Pancreas (tissue), 10 donors: ENCODE measurements around the gene KSR2. TPM values are rescaled to one million over a fixed set of nuclear protein-coding genes. Genes with fewer than 3 reads are reported as not detected.
A peak's percentile ranks its signal among the peaks of the same experiment; 100 is the strongest.

Experiments
- ATAC-seq, 4 donors: fragments of 200-7000 bp; cut with Tn5 transposase; one replicate each; pipeline versions ENCODE4 v1.8.0 to v1.9.1; 2020; ENCODE audit warnings: mild to moderate bottlenecking in 4 of 4, moderate library complexity in 4 of 4
- DNase-seq, 6 donors: peaks; one replicate each; pipeline ENCODE4 v3.0.0-alpha.2; 2020
- FAIRE-seq: peaks from 2 replicates; lab custom pipeline; 2012; peaks lifted over from hg19 to GRCh38; lab: Jason Lieb, UNC
- H3K27ac ChIP-seq, 4 donors: fragments of 200-600 bp; sonication (generic); 1 replicate in 3 of 4; 2 replicates in 1 of 4; pipeline versions ENCODE4 v1.5.0 to v1.8.0; 2020
- H3K27me3 ChIP-seq, 4 donors: fragments of 200-600 bp; one replicate each; pipeline ENCODE4 v1.8.0; 2021
- H3K36me3 ChIP-seq, 3 donors: fragments of 200-600 bp; sonication (generic) in 1 of 3; one replicate each; pipeline versions ENCODE4 v1.5.0 to v1.8.0; 2020 to 2021
- H3K4me1 ChIP-seq, 3 donors: fragments of 200-600 bp; one replicate each; pipeline ENCODE4 v1.8.0; 2021
- H3K4me3 ChIP-seq, 4 donors: fragments of 200-600 bp; sonication (generic) in 2 of 4; one replicate each; pipeline versions ENCODE4 v1.5.0 to v1.8.0; 2020 to 2021
- H3K9me3 ChIP-seq, 4 donors: fragments of 200-600 bp; one replicate each; pipeline ENCODE4 v1.8.0; 2021
- WGBS, 2 donors: extraction: QIAGEN DNeasy Blood & Tissue Kit; methylation state at CpG; one replicate each; pipeline ENCODE4 v1.1.7; 2013; 5-methylcytosine and 5-hydroxymethylcytosine counted together
- intact Hi-C, 3 donors: fragments of 100-400 bp; cut with DNase I; formaldehyde crosslinking; loops; one replicate each; pipeline versions ENCODE4 v1.11.1 to v1.14.2; 2022
- polyA plus RNA-seq, 2 donors: library from polyadenylated mRNA; stranded (reverse); fragments of 200-250 nt; gene quantifications; one replicate each; pipeline ENCODE4 v1.2.3, GENCODE V29; 2013
- total RNA-seq, 6 donors: library from RNA; stranded (reverse); fragmentation: NEBNext Ultra II Directional in 4 of 6; extraction: Animal tissue kit (Norgen Biotek cat#: 25700) in 4 of 6; gene quantifications; one replicate each; pipeline versions ENCODE4 v1.2.1 to v1.2.4, GENCODE V29; 2021 to 2023
- TF ChIP-seq, protein P1 (sequence below), 4 donors: fragments of 200-600 bp; sonication (generic) in 3 of 4; IDR thresholded peaks; one replicate each; pipeline versions ENCODE4 v1.5.0 to v1.8.0; 2021; ENCODE audit warnings: antibody characterized with exemption in 4 of 4
- donor health status: healthy with polysubstance abuse.
- donor health status: DM: no; HTN: no; CAD: no; lungs with moderate emphysema.
- donor health status: DM: no; HTN: no; CAD: no.
- donor health status: control.
- donor health status: control.
- donor health status: Bipolar disorder and iron deficiency.
- donor health status: DM: yes; HTN: yes; CAD: no.
- donor health status: DM: no; HTN: no; CAD: no.
- donor health status: DM: no; HTN: no; CAD: no.
- donor health status: DM: yes; HTN: yes; CAD: no.

Gene KSR2
- total and polyA plus RNA-seq, 8 donors, result 0.68 to 1.8 (median 1.3) TPM

DNA sequence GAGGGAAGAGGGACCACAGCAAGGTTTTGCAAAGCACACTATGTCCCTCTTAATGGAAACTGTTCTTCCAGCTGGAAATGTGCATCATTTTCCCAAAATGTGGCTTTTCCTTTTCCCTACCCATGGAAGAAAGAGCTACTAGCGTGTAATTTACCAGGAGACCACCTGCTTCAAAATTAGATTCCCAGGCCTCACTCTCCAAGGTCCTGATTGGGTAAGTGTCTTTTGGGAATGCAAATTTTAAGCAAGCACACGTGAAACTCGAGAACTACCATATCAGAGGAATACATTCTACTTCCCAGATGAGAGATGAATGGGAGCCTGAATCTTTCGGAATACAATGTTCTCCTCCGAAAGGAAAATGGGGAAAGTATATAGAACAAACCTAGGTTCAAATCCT, 405.8 kb downstream of the KSR2 start:
- H3K4me3 ChIP-seq, result no peak overlapping the region
- ATAC-seq (no peak), DNase-seq (no peak), FAIRE-seq (no peak)
- H3K27me3 ChIP-seq, result no peaks in the 10 kb centered on the region
- H3K4me1 ChIP-seq, result no peaks in the 10 kb centered on the region
- TF ChIP-seq, protein P1, sequence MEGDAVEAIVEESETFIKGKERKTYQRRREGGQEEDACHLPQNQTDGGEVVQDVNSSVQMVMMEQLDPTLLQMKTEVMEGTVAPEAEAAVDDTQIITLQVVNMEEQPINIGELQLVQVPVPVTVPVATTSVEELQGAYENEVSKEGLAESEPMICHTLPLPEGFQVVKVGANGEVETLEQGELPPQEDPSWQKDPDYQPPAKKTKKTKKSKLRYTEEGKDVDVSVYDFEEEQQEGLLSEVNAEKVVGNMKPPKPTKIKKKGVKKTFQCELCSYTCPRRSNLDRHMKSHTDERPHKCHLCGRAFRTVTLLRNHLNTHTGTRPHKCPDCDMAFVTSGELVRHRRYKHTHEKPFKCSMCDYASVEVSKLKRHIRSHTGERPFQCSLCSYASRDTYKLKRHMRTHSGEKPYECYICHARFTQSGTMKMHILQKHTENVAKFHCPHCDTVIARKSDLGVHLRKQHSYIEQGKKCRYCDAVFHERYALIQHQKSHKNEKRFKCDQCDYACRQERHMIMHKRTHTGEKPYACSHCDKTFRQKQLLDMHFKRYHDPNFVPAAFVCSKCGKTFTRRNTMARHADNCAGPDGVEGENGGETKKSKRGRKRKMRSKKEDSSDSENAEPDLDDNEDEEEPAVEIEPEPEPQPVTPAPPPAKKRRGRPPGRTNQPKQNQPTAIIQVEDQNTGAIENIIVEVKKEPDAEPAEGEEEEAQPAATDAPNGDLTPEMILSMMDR (IDR thresholded peaks at IDR 0.05), result no peak
- H3K9me3 ChIP-seq, result no peaks in the 10 kb centered on the region
- intact Hi-C loops, result no loop called here
- H3K27ac ChIP-seq, result no peak overlapping the region
- no peaks in the 10 kb centered on the region for H3K36me3 ChIP-seq
- 87 to 88% methylated on average over 5 of the region's 5 CpGs for WGBS, 2 donors

DNA sequence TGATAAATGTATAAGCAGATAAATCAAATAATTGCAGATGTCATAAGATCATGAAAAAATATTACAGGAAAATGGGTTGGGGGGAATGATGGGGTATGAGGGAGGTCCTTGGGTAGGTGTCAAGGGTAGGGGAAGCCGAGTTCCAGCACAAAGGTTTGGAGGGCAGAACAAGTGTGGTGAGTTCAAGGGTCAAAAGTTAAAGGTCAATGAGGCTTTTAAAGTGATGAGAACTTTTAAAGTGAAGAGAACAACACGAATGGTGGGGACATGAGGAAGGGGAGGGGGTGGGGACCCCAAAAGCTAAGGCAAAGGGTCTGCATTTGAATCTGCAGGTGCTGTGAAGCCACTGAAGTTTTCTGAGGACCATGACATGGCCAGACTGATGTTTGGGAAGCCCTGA, 406.8 kb downstream of the KSR2 start:
- no peak overlapping the region for H3K27ac ChIP-seq
- no peaks in the 10 kb centered on the region for H3K27me3 ChIP-seq
- TF ChIP-seq, protein P1 (IDR thresholded peaks at IDR 0.05), result no peak
- WGBS, 2 donors, result 71 to 84% methylated on average over 2 of the region's 2 CpGs
- no peaks in the 10 kb centered on the region for H3K36me3 ChIP-seq
- H3K4me1 ChIP-seq, result no peaks in the 10 kb centered on the region
- ATAC-seq, result no peak
- intact Hi-C loops, result no loop called here
- H3K4me3 ChIP-seq, result no peak overlapping the region
- DNase-seq, result no peak
- no peaks in the 10 kb centered on the region for H3K9me3 ChIP-seq
- FAIRE-seq, result no peak

DNA sequence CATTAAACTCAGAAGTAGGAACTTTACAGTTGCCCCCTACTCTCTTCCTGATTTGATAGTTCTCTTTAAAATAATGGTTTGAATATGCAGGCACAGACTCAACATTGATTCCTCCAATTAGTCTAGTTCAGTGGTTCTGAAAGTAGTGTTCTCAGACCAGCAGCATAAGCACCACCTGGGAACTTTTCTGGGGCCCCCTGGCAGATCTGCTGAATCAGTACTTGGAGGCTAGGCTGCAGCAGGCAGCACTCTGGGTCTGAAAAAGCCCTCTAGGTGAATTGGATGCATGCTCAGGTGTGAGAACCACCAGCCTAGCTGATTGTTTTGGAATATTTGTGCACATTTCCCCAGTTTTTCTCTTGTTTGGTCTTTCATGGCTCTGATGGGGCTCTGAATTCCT, 408.8 kb downstream of the KSR2 start:
- no peak for FAIRE-seq
- no peak for DNase-seq
- H3K4me3 ChIP-seq, result no peak overlapping the region
- intact Hi-C loops, result no loop called here
- no peaks in the 10 kb centered on the region for H3K9me3 ChIP-seq
- no peak for ATAC-seq
- H3K27ac ChIP-seq, result no peak overlapping the region
- no peaks in the 10 kb centered on the region for H3K27me3 ChIP-seq
- no peaks in the 10 kb centered on the region for H3K36me3 ChIP-seq
- H3K4me1 ChIP-seq, result no peaks in the 10 kb centered on the region
- TF ChIP-seq, protein P1 (IDR thresholded peaks at IDR 0.05), result no peak

DNA sequence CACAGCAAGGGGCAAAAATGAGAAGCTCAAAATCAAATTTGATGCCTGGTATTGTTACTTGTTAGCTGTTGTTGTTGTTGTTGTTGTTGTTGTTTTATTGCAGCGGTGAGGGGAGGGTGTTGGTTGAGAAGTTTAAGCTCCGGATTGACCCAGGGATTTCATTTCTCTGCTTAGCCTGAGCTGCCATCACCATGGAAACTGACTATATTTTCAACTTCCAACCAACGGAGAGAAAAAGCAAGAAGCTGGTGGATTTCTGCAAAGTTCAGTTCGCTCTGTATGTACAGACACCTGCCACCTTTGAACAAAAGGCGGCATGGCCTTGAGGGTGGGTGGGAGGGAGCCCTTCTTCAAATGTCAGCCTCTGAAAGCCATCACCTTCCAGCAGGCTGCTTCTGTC, 412.9 kb downstream of the KSR2 start:
- no peak overlapping the region for H3K4me3 ChIP-seq
- no peaks in the 10 kb centered on the region for H3K9me3 ChIP-seq
- FAIRE-seq (no peak), ATAC-seq (no peak), DNase-seq (no peak)
- H3K27ac ChIP-seq, result no peak overlapping the region
- no peaks in the 10 kb centered on the region for H3K36me3 ChIP-seq
- TF ChIP-seq, protein P1 (IDR thresholded peaks at IDR 0.05), result no peak
- H3K27me3 ChIP-seq, result no peaks in the 10 kb centered on the region
- intact Hi-C loops, result no loop called here
- H3K4me1 ChIP-seq, result no peaks in the 10 kb centered on the region
- 91 to 92% methylated on average over 5 of the region's 5 CpGs for WGBS, 2 donors

DNA sequence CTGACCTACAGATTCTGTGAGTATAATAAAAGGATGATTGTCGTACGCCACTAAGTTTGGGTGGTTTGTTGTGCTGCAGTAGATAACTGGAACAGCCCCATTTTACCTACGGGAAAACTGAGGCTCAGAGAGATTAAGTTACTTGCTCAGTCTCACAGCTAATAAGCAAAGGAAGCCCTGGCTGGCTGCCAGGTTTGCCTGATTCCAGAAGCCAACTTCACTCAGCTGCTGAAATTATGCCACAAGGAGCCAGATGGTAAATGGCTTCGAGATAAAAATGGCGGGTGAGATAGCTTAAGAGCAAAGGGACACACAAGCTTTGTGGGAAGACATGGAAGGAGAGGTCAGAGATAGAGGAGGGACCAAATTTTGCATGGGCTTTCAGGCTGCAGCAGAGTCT, 415.8 kb downstream of the KSR2 start:
- Histone ChIP-seq H3K4me1 (no peaks in the 10 kb centered on the region), H3K36me3 (no peaks in the 10 kb centered on the region), H3K4me3 (no peak overlapping the region), H3K27ac (no peak overlapping the region), H3K9me3 (no peaks in the 10 kb centered on the region), H3K27me3 (no peaks in the 10 kb centered on the region)
- ATAC-seq (no peak), FAIRE-seq (no peak), DNase-seq (peak in 4 of 6 donors; percentile 11 to 74 (median 43))
- intact Hi-C loops, result no loop called here
- WGBS, 2 donors, result 62 to 70% methylated on average over 5 of the region's 5 CpGs
- TF ChIP-seq, protein P1 (IDR thresholded peaks at IDR 0.05), result no peak
